Skeletal muscle cell (primary cell): ENCODE results near the gene VWCE.

Experiments
- DNase-seq: peaks from one replicate; pipeline ENCODE4 v3.0.0-alpha.2; 2010; ENCODE audit warnings: low read depth
- H3K4me3 ChIP-seq: 2 replicates; pipeline ENCODE4 v1.5.1; 2011; ENCODE audit warnings: low read depth, mild to moderate bottlenecking, control low read depth, low read length, moderate library complexity

VWCE gene

GRCh38 chr11:61332281-61332796, 37.2 kb upstream of the VWCE start:
- peak overlapping the region; percentile 99 for H3K4me3 ChIP-seq
- DNase-seq: no peak

- DNase-seq: no peak
- H3K4me3 ChIP-seq: peak overlapping the region; percentile 99
Measured at GRCh38 chr11:61331651-61332050, 36.5 kb upstream of the VWCE start.

GRCh38 chr11:61329871-61330270, 34.8 kb upstream of the VWCE start:
- no peak overlapping the region for H3K4me3 ChIP-seq

GRCh38 chr11:61328351-61328750, 33.2 kb upstream of the VWCE start:
- no peak overlapping the region for H3K4me3 ChIP-seq
- no peak for DNase-seq

More at GRCh38 chr11:61329871-61330270, 34.8 kb upstream of the VWCE start:
- DNase-seq: no peak

GRCh38 chr11:61327669-61328071, 32.6 kb upstream of the VWCE start:
- no peak overlapping the region for H3K4me3 ChIP-seq
- DNase-seq: no peak

GRCh38 chr11:61325649-61326414, 30.7 kb upstream of the VWCE start:
- H3K4me3 ChIP-seq: no peak overlapping the region
- no peak for DNase-seq

GRCh38 chr11:61315260-61315659, 20.1 kb upstream of the VWCE start:
- no peak for DNase-seq
- no peak overlapping the region for H3K4me3 ChIP-seq

- no peak overlapping the region for H3K4me3 ChIP-seq
- no peak for DNase-seq
Measured at GRCh38 chr11:61310749-61311148, 15.6 kb upstream of the VWCE start.

GRCh38 chr11:61309739-61310138, 14.6 kb upstream of the VWCE start:
- no peak overlapping the region for H3K4me3 ChIP-seq
- DNase-seq: no peak

GRCh38 chr11:61309141-61309540, 14.0 kb upstream of the VWCE start:
- DNase-seq: no peak

GRCh38 chr11:61307354-61307753, 12.2 kb upstream of the VWCE start:
- DNase-seq: no peak
- no peak overlapping the region for H3K4me3 ChIP-seq

More at GRCh38 chr11:61309141-61309540, 14.0 kb upstream of the VWCE start:
- no peak overlapping the region for H3K4me3 ChIP-seq

GRCh38 chr11:61306221-61306620, 11.1 kb upstream of the VWCE start:
- DNase-seq: no peak
- H3K4me3 ChIP-seq: no peak overlapping the region

- DNase-seq: no peak
Measured at GRCh38 chr11:61305417-61305816, 10.3 kb upstream of the VWCE start.

GRCh38 chr11:61303725-61304124, 8.6 kb upstream of the VWCE start:
- no peak overlapping the region for H3K4me3 ChIP-seq
- no peak for DNase-seq

More at GRCh38 chr11:61305417-61305816, 10.3 kb upstream of the VWCE start:
- H3K4me3 ChIP-seq: no peak overlapping the region

- no peak for DNase-seq
- no peak overlapping the region for H3K4me3 ChIP-seq
Measured at GRCh38 chr11:61302550-61302949, 7.4 kb upstream of the VWCE start.

GRCh38 chr11:61298663-61299244, 3.6 kb upstream of the VWCE start:
- no peak for DNase-seq

GRCh38 chr11:61297746-61298145, 2.6 kb upstream of the VWCE start:
- no peak overlapping the region for H3K4me3 ChIP-seq
- DNase-seq: peak; percentile 98

More at GRCh38 chr11:61298663-61299244, 3.6 kb upstream of the VWCE start:
- no peak overlapping the region for H3K4me3 ChIP-seq

- DNase-seq: no peak
- H3K4me3 ChIP-seq: no peak overlapping the region
Measured at GRCh38 chr11:61297341-61297740, 2.2 kb upstream of the VWCE start.

GRCh38 chr11:61295596-61295926, 445 bp upstream of the VWCE start:
- H3K4me3 ChIP-seq: peak overlapping the region; percentile 59
- no peak for DNase-seq

GRCh38 chr11:61293867-61294716, 1.0 kb downstream of the VWCE start:
- DNase-seq: peak; percentile 36

More at GRCh38 chr11:61293867-61294716, 1.0 kb downstream of the VWCE start:
- H3K4me3 ChIP-seq: peak overlapping the region; percentile 59
